ENCODE results near the gene RIPOR3. TPM values are rescaled to one million over a fixed set of nuclear protein-coding genes. Genes with fewer than 3 reads are reported as not detected.

Gene RIPOR3, protein sequence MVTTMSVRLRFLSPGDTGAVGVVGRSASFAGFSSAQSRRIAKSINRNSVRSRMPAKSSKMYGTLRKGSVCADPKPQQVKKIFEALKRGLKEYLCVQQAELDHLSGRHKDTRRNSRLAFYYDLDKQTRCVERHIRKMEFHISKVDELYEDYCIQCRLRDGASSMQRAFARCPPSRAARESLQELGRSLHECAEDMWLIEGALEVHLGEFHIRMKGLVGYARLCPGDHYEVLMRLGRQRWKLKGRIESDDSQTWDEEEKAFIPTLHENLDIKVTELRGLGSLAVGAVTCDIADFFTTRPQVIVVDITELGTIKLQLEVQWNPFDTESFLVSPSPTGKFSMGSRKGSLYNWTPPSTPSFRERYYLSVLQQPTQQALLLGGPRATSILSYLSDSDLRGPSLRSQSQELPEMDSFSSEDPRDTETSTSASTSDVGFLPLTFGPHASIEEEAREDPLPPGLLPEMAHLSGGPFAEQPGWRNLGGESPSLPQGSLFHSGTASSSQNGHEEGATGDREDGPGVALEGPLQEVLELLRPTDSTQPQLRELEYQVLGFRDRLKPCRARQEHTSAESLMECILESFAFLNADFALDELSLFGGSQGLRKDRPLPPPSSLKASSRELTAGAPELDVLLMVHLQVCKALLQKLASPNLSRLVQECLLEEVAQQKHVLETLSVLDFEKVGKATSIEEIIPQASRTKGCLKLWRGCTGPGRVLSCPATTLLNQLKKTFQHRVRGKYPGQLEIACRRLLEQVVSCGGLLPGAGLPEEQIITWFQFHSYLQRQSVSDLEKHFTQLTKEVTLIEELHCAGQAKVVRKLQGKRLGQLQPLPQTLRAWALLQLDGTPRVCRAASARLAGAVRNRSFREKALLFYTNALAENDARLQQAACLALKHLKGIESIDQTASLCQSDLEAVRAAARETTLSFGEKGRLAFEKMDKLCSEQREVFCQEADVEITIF
- 0.46 and 0.48 TPM in 2 replicates for total RNA-seq (2021)
- long read RNA-seq, partial matches to known transcripts, result 0 of 1 reads
- long read RNA-seq, other reads (novel, unspliced or antisense), result 1 of 1 reads

DNA sequence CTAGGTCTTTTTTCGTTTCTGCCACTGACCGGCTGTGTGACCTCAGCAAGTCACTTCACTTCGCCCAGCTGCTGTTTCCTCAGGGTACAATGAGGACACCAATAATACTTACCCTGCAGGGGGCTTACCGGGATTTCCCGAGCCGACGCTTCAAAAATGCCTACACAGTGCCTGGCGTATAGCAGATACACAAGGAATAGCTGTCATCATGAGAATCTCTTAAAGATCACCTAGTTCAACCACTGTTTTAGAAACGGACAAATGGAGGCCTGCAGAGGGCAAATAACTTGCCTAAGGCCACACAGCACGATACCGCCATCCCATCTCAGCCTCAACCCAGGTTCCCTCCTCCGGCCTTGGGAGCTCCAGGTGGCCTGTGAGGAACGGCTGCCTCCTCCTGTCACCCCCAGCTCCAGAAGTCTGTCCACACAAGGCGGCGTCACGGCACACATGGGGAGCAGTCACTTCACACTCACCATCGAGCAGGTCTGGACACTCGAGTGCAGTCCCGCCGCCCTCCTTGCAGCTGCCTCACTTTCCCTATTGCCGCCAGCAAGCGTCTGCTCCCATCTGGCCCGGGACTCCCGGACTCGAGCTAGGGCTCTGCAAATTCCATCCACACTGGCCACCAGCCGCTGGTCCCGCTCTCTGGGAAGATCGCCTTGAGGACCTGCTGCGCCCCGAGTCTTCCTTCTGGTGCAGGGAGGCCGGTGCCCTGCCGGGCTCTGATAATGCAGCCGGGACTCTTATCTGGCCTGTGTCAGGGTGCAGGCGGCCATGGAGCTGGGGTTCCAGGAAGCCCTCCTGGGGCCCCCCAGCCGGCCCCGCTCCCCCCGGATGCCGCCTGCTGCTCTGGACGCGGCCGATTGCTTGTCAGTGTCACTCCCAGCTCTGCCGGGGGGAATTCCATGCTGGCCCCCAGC lies at the start of gene RIPOR3:
TSS of gene RIPOR3 (minus strand) at position 893 of the 923 bp plus-strand sequence. CDS start at position 479, 414 bp downstream.
- Histone ChIP-seq H3K4ac (ENCODE audit: low read depth, low read length) (no peak within 1 kb of the TSS), H4K5ac (ENCODE audit: insufficient read length, low read depth, low read length) (no peak within 1 kb of the TSS), H3K23ac (ENCODE audit: insufficient read length, low read depth, low read length) (no peak within 1 kb of the TSS), H3K18ac (ENCODE audit: insufficient read length, low read depth, low read length) (peak within 1 kb of the TSS; percentile 47), H3K14ac (ENCODE audit: insufficient read depth, low read length) (peak within 1 kb of the TSS; percentile 16), H2BK15ac (ENCODE audit: low read depth, low read length) (no peak within 1 kb of the TSS), H3K9me3 (ENCODE audit: control insufficient read depth, low read depth, low read length) (no peaks in the 10 kb centered on the region), H2BK120ac (ENCODE audit: low read depth, low read length, poor library complexity, severe bottlenecking) (no peak within 1 kb of the TSS), H3K27me3 (ENCODE audit: insufficient read depth, low read length) (no peaks in the 10 kb centered on the region), H2BK20ac (ENCODE audit: low read depth, low read length, poor library complexity, severe bottlenecking) (no peak within 1 kb of the TSS), H3K27ac (ENCODE audit: insufficient read length, low read depth, low read length) (no peak within 1 kb of the TSS), H4K8ac (replicated peaks; ENCODE audit: insufficient read length, low read depth, low read length) (no peak within 1 kb of the TSS), H4K91ac (ENCODE audit: insufficient read length, low read depth, low read length) (no peak within 1 kb of the TSS), H3K4me1 (ENCODE audit: insufficient read depth, low read length) (peaks cover 3% of the 10 kb centered on the region; the same call in 1 of the 2 replicates), H3K56ac (ENCODE audit: insufficient read length, low read depth, low read length) (no peak within 1 kb of the TSS), H2BK12ac (ENCODE audit: insufficient read length, low read depth, low read length) (no peak within 1 kb of the TSS), H3K79me1 (ENCODE audit: insufficient read depth, low read depth, low read length, poor library complexity, severe bottlenecking) (no peaks in the 10 kb centered on the region), H3T11ph (ENCODE audit: low read length) (no peak within 1 kb of the TSS), H3K79me2 (ENCODE audit: insufficient read depth, low read length) (no peaks in the 10 kb centered on the region), H4K20me1 (ENCODE audit: control insufficient read depth, insufficient read depth, insufficient read length) (no peaks in the 10 kb centered on the region), H2BK5ac (ENCODE audit: insufficient read length, low read length) (no peak within 1 kb of the TSS), H2AK5ac (ENCODE audit: insufficient read length, low read length) (no peak within 1 kb of the TSS), H2AFZ (ENCODE audit: low read length) (no peak within 1 kb of the TSS), H3K23me2 (ENCODE audit: insufficient read length, low read depth, low read length, poor library complexity, severe bottlenecking) (peaks cover 21% of the 10 kb centered on the region), H3K9ac (ENCODE audit: extremely low read depth, insufficient read length, low read length) (no peak within 1 kb of the TSS), H3K4me2 (ENCODE audit: insufficient read depth, insufficient read length, low read length) (peak within 1 kb of the TSS; percentile 93)
- peaks cover 22% of the 10 kb centered on the region for H3K27me3 Mint-ChIP-seq (ENCODE audit: low read depth)
- peak; percentile 63 for DNase-seq
- no CpG with 5 or more reads among the region's 42 CpGs for WGBS (ENCODE audit: extremely low coverage, insufficient read length, low lambda C conversion rate)
- no peaks in the 10 kb centered on the region for H3K9me3 Mint-ChIP-seq
- peak within 1 kb of the TSS in 2 of 3 experiments; percentile 20 to 77; a peak in 3 of 7 replicates for H3K27ac Mint-ChIP-seq
- TF ChIP-seq, protein P1, sequence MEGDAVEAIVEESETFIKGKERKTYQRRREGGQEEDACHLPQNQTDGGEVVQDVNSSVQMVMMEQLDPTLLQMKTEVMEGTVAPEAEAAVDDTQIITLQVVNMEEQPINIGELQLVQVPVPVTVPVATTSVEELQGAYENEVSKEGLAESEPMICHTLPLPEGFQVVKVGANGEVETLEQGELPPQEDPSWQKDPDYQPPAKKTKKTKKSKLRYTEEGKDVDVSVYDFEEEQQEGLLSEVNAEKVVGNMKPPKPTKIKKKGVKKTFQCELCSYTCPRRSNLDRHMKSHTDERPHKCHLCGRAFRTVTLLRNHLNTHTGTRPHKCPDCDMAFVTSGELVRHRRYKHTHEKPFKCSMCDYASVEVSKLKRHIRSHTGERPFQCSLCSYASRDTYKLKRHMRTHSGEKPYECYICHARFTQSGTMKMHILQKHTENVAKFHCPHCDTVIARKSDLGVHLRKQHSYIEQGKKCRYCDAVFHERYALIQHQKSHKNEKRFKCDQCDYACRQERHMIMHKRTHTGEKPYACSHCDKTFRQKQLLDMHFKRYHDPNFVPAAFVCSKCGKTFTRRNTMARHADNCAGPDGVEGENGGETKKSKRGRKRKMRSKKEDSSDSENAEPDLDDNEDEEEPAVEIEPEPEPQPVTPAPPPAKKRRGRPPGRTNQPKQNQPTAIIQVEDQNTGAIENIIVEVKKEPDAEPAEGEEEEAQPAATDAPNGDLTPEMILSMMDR (conservative IDR thresholded peaks at IDR 0.05), result no peak
- H3K4me3 Mint-ChIP-seq, result peak within 1 kb of the TSS; percentile 63 to 82
- peaks cover 31 to 48% of the 10 kb centered on the region in 2 experiments for H3K4me1 Mint-ChIP-seq
- H3K36me3 Mint-ChIP-seq (ENCODE audit: insufficient read depth in 1 of 3, low read depth in 3 of 3), result no peaks in the 10 kb centered on the region
